Measurements from ENCODE around the gene CELF2. TPM values are rescaled to one million over a fixed set of nuclear protein-coding genes. Genes with fewer than 3 reads are reported as not detected.

The CELF2 gene
- total RNA-seq, 1 experiment from 2014 or later, result 0.27 TPM

GRCh38 chr10:11019724-11020547 is 2.3 kb downstream of the CELF2 start:
- Mint-ChIP-seq H3K4me1 (ENCODE audit: low read depth, unreplicated experiment) (no peaks in the 10 kb centered on the region), H3K4me3 (ENCODE audit: unreplicated experiment) (no peak overlapping the region), H3K36me3 (ENCODE audit: insufficient read depth, unreplicated experiment) (no peaks in the 10 kb centered on the region), H3K9me3 (ENCODE audit: unreplicated experiment) (no peaks in the 10 kb centered on the region), H3K27me3 (ENCODE audit: insufficient read depth, unreplicated experiment) (peaks cover 38% of the 10 kb centered on the region), H3K27ac (ENCODE audit: unreplicated experiment) (no peak overlapping the region)
- ChIA-PET POLR2A (no interaction called here), CTCF (no interaction called here)
- peaks cover 6% of the 10 kb centered on the region; the same call in 1 of the 2 replicates for H3K27me3 ChIP-seq (replicated peaks; ENCODE audit: control insufficient read depth, insufficient read depth, low read length)
- H3K4me3 ChIP-seq (ENCODE audit: low read depth, low read length), result no peak overlapping the region
- no peak for TF ChIP-seq CTCF (IDR thresholded peaks at IDR 0.05; ENCODE audit: insufficient read depth in 1 of 2, low read depth in 1 of 2, low read length in 1 of 2, severe bottlenecking in 1 of 2, unreplicated experiment in 1 of 2)
- intact Hi-C loops (cut with micrococcal nuclease; ENCODE audit: unreplicated experiment), result loop anchor here (2.0 kb wide), 1 partner anchor 453 kb away; no protein-coding TSS in a partner anchor
- DNase-seq, result no peak
- no peaks in the 10 kb centered on the region for H3K36me3 ChIP-seq (ENCODE audit: control insufficient read depth, insufficient read depth, low read length)
- H3K4me1 ChIP-seq, result no peaks in the 10 kb centered on the region
- no TSS peak for BruUV-seq (replicated peaks)
- H3K9me3 ChIP-seq, result no peaks in the 10 kb centered on the region

- H3K27me3 ChIP-seq (replicated peaks; ENCODE audit: control insufficient read depth, insufficient read depth, low read length), result peaks cover 6% of the 10 kb centered on the region; the same call in 1 of the 2 replicates
- no peak overlapping the region for H3K4me3 Mint-ChIP-seq (ENCODE audit: unreplicated experiment)
- H3K9me3 ChIP-seq, result no peaks in the 10 kb centered on the region
- H3K9me3 Mint-ChIP-seq (ENCODE audit: unreplicated experiment), result no peaks in the 10 kb centered on the region
- no peak for DNase-seq
- H3K36me3 ChIP-seq (ENCODE audit: control insufficient read depth, insufficient read depth, low read length), result no peaks in the 10 kb centered on the region
- ChIA-PET POLR2A (no interaction called here), CTCF (interaction anchor here (0.5 kb wide), 1 partner anchor 330 kb away, joined by 4 read pairs; no protein-coding TSS in a partner anchor)
- H3K36me3 Mint-ChIP-seq (ENCODE audit: insufficient read depth, unreplicated experiment), result no peaks in the 10 kb centered on the region
- H3K27ac Mint-ChIP-seq (ENCODE audit: unreplicated experiment), result no peak overlapping the region
- BruUV-seq (replicated peaks), result no TSS peak
- intact Hi-C loops (cut with micrococcal nuclease; ENCODE audit: unreplicated experiment), result no loop called here
- no peaks in the 10 kb centered on the region for H3K4me1 ChIP-seq
- peaks cover 34% of the 10 kb centered on the region for H3K27me3 Mint-ChIP-seq (ENCODE audit: insufficient read depth, unreplicated experiment)
- TF ChIP-seq CTCF (IDR thresholded peaks at IDR 0.05; ENCODE audit: insufficient read depth in 1 of 2, low read depth in 1 of 2, low read length in 1 of 2, severe bottlenecking in 1 of 2, unreplicated experiment in 1 of 2), result no peak
- H3K4me1 Mint-ChIP-seq (ENCODE audit: low read depth, unreplicated experiment), result no peaks in the 10 kb centered on the region
- no peak overlapping the region for H3K4me3 ChIP-seq (ENCODE audit: low read depth, low read length)
Measured at GRCh38 chr10:11020548-11020942, 2.9 kb downstream of the CELF2 start.

GRCh38 chr10:11022213-11022612 is 4.5 kb downstream of the CELF2 start:
- POLR2A ChIA-PET, result no interaction called here
- Mint-ChIP-seq H3K27me3 (ENCODE audit: insufficient read depth, unreplicated experiment) (peaks cover 33% of the 10 kb centered on the region), H3K4me1 (ENCODE audit: low read depth, unreplicated experiment) (no peaks in the 10 kb centered on the region), H3K27ac (ENCODE audit: unreplicated experiment) (no peak overlapping the region), H3K9me3 (ENCODE audit: unreplicated experiment) (no peaks in the 10 kb centered on the region), H3K4me3 (ENCODE audit: unreplicated experiment) (no peak overlapping the region), H3K36me3 (ENCODE audit: insufficient read depth, unreplicated experiment) (no peaks in the 10 kb centered on the region)
- no TSS peak for BruUV-seq (replicated peaks)
- intact Hi-C loops (cut with micrococcal nuclease; ENCODE audit: unreplicated experiment), result no loop called here
- no peak for TF ChIP-seq CTCF (IDR thresholded peaks at IDR 0.05; ENCODE audit: insufficient read depth in 1 of 2, low read depth in 1 of 2, low read length in 1 of 2, severe bottlenecking in 1 of 2, unreplicated experiment in 1 of 2)
- H3K27me3 ChIP-seq (replicated peaks; ENCODE audit: control insufficient read depth, insufficient read depth, low read length), result peaks cover 4% of the 10 kb centered on the region; the same call in 1 of the 2 replicates
- CTCF ChIA-PET, result no interaction called here
- no peak overlapping the region for H3K4me3 ChIP-seq (ENCODE audit: low read depth, low read length)
- DNase-seq, result no peak
- H3K9me3 ChIP-seq, result no peaks in the 10 kb centered on the region
- H3K4me1 ChIP-seq, result no peaks in the 10 kb centered on the region
- no peaks in the 10 kb centered on the region for H3K36me3 ChIP-seq (ENCODE audit: control insufficient read depth, insufficient read depth, low read length)
